GM21367 (cell line): Measurements from ENCODE around the gene DUSP11.
"Not testable (repeated sequence)": the region's sequence is repeated elsewhere in the genome, so short reads cannot be mapped to it uniquely, and the experiment has no call there.

ENCODE experiments used
- ATAC-seq: cut with Tn5 transposase; IDR thresholded peaks from one replicate; pipeline ENCODE4 v1.9.1; 2021; ENCODE audit not compliant: unreplicated experiment

Gene DUSP11

DNA sequence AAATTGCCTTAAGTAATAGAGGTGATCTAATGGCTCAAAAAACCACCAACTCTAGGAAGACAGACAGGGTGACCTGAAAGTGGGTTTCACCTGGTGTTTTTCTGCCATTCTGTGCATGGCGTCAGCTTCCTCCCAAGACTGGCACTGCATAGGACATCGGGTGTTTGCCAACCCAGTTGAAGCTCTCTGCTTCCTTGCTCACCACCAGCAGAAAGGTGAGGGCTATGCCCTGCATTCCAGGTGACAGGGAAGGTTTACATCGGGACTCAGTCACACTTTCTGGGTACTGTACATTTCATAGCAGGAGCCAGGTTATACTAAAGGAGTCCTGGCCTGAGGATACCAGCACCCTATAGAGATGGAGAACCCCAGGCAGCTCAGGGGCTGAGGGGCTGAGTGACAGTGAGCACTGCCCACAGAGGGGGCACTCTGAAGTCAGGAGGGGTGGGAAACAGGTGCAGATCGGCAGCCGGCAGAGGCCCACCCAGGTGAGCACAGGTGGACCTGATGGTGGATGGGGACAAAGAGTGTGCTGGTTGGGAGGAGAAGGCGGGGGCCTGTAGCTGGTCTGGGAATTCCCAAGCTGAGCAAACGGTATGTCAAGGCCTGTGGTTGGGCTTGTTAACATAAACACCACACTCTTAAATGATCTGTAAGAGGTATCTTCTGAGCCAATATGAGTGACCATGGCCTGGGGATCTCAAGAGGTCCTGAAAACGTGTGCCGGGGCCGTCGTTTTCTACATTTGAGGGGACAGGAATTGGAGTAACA lies 60.9 kb downstream of the DUSP11 start:
- ATAC-seq, result no peak

DNA sequence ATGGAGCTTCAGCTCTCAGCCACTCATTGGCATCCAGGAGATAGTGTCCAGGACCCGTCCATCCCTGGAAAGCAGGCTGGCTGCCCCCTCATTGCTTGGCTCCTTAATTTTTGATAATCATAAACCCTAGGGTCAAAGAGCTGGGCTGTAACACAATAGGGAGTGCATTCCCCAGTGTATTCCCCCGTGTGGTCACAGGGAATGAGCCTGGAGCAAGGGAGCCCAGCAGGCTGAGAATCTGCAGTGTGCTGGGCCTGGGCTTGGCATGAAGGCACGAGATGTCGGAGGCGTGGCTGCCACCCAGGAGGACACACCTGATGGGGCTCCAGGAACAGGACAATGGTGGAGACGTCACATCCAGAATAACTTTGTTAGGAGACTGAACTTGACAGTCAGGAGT lies 61.5 kb downstream of the DUSP11 start:
- ATAC-seq, result no peak

DNA sequence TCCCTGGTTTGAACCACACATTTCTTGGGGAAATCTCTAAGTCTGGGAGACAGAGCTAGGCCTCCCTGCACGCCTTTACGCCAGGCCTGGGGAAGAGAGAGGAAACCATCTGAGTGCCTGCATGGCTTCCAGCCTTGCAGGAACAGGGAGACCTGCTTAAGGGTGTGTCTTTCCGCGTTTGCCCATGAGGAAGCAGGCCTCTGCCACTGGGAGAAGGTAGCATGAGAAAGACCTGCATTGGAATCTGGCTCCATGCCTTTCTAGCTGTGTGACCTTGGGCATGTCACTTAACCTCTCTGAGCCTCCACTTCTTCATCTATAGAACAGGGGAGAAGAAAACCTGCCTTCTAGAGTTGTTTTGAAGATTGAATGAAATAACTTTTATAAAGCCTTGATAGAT lies 62.2 kb downstream of the DUSP11 start:
- ATAC-seq, result not testable (repeated sequence)

DNA sequence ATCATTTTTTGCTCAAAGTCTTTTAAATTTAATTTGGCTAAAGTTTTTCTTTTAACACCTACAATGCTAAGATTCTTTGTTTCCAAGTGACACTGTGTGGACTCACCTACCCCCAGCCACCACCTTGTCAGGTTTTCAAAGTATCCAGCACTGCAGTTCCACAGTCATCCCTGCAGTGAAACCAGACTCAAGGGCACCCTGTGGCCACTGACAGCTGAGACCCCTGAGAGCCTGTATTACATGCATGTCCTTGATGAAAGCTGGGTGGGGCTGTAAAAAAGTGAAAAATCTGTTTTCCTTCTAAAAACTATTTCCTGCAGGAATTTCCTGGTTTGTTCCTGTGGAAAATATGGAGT lies 62.7 kb downstream of the DUSP11 start:
- ATAC-seq, result no peak

DNA sequence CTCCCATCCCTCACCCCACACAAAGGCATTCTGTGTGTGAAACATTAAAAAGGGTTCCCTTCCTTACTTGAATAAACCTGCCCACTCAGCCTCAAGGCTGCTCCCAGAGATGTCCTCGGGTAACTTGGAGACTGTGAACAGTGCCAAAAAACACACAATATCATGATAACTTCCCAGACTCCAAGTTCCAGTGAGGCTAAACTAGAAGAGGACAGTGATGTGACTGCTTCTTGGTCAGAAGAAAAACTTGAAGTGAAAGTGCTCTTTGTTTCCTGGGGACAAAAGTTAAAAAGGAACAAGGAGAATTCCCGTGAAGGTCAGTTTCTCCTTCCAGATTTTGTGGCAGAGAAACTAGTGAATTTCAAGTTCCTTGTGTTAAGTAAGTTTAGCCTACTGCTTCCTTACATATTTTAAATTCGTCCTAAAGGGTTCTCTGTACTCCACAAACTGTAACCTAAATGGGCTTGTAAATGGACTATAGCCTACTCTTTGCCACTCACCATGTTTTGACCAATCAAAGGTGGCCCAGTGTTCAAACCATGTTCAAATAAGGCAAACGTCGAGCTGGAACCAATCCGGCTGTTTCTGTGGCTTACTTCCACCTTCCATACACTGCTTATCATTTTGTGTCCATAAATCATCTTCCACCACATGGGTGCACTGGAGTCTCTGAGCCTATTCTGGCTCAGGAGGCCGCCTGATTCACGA lies 63.2 kb downstream of the DUSP11 start:
- ATAC-seq, result no peak

DNA sequence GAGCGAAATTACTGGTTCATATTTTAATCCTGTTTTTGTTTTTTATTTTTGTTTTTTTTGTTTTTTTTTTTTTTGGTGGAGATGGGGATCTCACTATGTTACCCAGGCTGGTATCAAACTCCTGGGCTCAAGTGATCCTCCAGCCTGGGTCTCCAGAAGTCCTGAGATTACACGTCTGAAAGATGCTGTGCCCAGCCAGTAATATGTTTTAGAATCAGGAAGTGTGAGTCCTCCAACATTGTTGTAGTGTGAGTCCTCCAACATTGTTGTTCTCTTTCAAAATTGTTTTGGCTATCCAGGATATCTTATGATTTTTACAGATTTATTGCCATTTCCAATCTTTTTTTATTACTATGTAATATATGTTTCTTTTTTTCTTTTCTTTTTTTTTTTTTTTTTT lies 65.8 kb downstream of the DUSP11 start:
- ATAC-seq, result no peak
